ENCODE results near the gene GAL3ST3.

GRCh38 chr11:66061268-66061667 is 12.3 kb upstream of the GAL3ST3 start:
- TF ChIP-seq, protein P1, sequence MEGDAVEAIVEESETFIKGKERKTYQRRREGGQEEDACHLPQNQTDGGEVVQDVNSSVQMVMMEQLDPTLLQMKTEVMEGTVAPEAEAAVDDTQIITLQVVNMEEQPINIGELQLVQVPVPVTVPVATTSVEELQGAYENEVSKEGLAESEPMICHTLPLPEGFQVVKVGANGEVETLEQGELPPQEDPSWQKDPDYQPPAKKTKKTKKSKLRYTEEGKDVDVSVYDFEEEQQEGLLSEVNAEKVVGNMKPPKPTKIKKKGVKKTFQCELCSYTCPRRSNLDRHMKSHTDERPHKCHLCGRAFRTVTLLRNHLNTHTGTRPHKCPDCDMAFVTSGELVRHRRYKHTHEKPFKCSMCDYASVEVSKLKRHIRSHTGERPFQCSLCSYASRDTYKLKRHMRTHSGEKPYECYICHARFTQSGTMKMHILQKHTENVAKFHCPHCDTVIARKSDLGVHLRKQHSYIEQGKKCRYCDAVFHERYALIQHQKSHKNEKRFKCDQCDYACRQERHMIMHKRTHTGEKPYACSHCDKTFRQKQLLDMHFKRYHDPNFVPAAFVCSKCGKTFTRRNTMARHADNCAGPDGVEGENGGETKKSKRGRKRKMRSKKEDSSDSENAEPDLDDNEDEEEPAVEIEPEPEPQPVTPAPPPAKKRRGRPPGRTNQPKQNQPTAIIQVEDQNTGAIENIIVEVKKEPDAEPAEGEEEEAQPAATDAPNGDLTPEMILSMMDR (IDR thresholded peaks at IDR 0.05 in 8 of 11, conservative IDR thresholded peaks at IDR 0.05 in 3 of 11) = no peak
- TF ChIP-seq POLR2AphosphoS5 (IDR thresholded peaks at IDR 0.05) (no peak), POLR2A (IDR thresholded peaks at IDR 0.05) (no peak)

Measured in spleen (tissue), 7 donors.